Activated gamma-delta T cell treated with Interleukin-2 at 50 U/mL for 16 hours (primary cell): ENCODE results near the gene SPIN1.

Experiments
- DNase-seq: peaks from one replicate; pipeline ENCODE4 v3.0.0-alpha.2; 2020

The SPIN1 gene

DNA sequence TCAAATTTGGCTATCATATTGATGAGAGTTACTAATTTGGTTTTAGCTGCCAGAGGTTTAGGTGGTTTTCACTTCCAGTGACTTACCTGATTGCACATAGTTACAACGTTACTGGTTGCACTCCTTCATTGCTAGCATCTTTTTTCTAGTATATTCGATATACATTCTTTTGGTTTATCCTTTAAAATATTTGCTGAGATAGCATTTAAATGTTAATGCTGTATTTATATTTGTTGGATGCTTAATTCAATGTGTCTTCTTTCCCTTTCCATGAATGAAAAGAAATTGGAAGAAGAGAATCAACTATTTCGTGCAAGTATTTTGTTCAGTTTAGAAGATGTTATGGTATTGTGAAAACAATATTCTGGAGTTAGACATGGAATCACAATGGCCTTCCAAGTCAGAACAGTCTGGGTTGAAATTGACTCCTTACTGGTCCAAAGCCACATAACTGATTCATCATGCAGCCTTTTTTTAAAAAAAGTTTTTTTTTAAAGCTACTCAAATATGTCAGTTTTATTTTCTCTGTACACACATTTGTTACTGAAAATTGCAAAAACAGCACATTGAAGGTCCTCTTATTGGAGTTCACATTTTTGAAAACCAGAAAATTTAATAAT is 2.2 kb downstream of the SPIN1 start:
- DNase-seq, result no peak

DNA sequence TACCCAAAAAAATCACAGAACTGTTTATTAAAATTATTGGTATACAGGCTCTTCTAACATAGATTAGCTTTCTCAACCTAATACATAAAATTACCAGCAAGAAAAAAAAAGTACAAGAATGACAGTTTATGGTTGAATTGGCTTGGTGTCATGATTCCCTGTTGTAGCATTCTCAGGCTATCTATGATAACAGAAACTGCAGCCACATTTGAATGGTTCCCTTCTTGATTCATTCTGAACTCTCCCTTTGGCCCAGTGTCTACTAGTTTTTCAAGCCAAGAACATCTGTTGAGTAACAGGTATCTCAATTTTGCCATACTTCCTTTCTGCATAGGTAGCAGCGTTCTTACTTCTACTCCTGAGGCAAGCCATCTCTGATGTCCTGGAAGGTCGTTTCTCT is 3.0 kb downstream of the SPIN1 start:
- no peak for DNase-seq

DNA sequence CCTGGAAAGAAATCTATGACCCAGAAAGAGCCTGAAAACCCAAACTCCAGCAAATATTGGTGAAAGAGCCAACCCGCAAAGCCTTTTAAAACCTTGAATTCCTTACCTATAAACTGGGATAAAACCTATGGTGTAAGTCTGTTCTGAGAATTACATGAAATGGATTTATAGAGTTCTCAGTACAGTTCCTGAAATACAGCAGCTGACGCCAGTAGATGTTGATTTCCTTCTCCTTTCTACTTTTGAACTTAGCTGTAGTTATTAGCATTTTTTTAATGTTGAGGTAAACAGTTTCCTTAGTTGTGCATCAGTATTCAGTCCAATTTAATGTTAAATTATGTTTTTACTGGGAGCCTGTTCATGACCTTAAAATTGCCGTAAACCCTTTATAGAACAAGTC is 3.7 kb downstream of the SPIN1 start:
- DNase-seq, result no peak

DNA sequence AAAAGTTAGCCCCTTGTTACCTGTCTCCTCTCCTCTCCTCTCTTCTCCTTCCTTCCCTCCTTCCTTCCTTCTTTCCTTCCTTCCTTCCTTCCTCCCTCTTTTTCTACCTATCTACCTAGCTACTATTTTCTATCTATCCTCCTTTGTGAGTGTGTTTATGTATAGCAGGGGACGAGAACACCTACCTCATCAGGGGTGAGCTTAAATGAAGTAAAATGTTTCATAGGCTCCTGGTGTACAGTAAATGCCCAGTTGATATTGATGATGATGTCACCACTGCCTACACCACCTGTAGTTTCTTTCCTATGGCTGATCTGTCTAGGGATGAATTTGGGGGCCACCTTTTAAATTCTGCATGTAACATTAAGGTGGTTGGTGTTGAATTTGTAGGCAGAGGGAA is 4.3 kb downstream of the SPIN1 start:
- no peak for DNase-seq

DNA sequence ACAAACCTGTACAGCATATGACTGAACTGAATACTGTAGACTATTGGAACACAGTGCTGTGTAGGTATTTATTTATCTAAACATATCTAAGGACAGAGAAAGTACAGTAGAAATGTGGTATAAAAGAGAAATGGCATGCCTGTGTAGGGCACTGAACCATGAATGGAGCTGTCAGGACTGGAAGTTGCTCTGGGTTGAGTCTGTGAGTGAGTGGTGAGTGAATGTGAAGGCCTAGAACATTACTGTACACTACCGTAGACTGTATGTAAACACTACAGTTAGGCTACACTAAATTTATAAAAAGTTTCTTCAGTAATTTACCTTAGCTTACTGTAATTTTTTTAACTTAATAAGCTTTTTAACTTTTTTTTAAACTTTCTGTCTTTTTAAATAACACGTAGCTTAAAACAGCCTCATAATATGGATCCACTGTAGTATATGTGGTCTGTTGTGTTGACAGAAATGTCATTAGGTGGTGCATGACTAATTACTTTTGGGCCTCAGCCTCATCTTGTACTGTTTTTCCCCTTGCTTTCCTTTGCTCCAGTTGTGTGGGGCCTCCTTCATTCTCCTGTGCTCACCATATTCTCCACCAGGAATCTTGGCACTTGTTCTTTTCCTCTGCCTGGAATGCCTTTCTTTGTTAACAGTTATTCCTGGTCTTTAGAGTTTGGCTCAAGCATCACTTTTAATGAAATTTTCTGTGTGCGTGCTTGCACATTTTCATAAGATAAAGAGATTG is 8.8 kb downstream of the SPIN1 start:
- no peak for DNase-seq

DNA sequence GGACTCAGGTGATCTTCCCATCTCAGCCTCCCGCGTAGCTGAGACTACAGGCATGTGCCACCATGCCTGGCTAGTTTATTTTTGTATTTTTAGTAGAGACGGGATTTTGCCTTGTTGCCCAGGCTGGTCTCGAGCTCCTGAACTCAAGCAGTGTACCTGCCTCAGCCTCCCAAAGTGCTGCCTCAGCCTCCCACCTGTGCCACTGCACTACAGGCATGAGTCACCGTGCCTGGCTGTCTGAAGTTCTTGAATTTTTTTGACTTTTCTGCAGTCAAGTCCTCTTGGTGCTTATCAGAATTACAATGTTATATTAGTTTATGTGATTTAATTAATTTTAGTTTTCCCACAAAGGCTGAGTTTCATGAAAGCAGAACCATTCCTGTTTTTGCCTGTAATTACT is 9.8 kb downstream of the SPIN1 start:
- no peak for DNase-seq

DNA sequence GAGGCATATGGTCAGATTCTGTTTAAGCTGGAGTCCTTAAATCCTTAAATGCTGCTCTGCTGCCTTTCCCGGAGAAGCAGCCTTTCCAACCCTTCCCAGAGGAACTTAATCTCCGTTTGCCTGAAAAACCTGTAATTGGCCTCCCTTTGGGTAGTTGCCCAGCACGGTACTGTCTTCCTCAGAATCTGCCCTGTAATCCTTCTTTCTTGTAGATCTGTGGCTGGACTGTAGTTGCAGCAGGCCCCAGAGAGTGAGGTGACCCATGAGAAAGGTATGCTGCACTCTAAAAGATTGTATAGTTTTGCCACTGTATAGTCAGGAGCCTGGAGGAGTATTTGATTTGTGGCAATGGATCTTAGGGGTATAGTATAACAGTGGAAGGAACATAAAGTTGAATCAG is 11.7 kb downstream of the SPIN1 start:
- DNase-seq, result no peak

DNA sequence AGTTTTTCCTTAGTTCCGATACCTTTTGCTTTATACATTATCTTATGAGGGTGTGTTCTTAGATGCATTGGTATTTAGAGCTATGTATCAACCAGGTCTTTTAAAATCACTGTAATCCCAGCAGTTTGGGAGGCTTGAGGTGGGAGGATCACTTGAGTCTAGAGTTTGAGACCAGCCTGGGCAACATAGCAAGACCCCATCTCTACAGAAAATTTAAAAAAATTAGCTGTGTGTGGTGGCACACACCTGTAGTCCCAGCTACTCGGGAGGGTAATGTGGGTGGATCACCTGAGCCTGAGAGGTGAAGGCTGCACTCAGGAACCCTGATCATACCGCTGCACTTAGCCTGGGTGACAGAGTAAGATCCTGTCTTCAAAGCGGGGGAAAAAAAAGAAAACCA is 15.1 kb downstream of the SPIN1 start:
- DNase-seq, result no peak

DNA sequence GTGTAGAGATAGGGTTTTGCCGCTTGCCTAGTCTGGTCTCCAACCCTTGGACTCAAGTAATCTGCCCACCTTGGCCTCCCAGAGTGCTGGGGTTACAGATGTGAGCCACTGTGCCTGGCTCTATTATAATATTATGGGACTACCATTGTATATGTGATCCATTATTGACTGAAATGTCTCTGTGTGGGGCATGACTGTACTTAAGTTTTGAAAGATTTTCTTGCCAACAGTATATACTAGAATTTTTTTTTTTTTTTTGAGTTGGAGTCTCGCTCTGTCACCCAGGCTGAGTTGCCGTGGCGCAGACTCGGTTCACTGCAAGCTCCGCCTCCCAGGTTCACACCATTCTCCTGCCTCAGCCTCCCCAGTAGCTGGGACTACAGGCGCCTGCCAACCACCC is 17.8 kb downstream of the SPIN1 start:
- no peak for DNase-seq

DNA sequence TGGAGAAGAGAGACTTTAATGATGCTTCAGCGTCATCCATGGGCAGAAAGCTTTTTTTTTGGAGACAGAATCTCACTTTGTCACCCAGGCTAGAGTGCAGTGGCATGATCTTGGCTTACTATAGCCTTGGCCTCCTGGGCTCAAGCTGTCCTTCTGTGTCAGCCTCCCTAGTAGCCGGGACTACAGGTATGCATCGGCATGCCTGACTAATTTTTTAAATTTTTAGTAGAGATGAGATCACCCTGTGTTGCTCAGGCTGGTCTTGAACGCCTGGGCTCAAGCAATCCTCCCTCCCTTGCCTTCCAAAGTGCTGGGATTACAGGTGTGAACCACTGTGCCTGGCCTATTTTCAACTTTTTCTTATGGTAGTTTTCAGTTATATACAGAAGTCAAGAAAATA is 23.2 kb downstream of the SPIN1 start:
- no peak for DNase-seq

DNA sequence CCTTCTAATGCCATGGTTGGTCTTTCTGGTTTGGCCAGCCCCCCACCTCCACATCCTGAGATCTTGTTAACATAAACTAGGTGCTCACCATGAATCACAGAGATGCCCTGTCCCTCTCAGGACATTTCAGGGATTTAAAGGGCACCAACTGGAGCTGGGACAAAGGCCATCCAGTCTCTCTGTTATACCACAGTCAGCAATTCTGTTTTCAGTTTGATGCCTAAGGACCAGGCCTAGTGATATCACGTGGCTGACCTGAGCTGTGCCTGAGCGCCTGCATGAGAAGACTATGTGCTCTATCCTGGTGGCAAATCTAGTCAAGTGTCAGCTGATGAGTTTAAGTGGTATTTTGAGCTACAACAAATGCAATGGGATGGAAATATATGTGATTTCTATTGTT is 26.1 kb downstream of the SPIN1 start:
- no peak for DNase-seq

DNA sequence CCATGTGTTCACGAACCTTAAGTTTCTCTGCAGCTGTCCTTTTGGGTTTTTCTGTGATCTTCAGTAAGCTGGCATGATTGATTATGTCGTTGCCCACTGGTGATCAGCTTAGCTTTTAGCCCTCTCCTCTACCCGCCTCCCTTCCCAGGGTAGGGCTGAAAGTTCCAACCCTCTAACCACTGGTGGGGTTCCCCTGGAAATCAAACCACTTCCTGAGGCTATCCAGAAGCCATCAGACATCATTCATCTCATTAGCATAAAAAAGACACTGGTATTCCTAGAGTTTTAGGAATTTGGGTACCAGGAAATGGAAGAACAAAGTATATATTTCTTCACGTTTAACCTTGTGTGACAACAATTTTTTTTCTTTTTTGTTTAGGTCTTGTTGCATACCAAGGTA is 29.8 kb downstream of the SPIN1 start:
- no peak for DNase-seq

DNA sequence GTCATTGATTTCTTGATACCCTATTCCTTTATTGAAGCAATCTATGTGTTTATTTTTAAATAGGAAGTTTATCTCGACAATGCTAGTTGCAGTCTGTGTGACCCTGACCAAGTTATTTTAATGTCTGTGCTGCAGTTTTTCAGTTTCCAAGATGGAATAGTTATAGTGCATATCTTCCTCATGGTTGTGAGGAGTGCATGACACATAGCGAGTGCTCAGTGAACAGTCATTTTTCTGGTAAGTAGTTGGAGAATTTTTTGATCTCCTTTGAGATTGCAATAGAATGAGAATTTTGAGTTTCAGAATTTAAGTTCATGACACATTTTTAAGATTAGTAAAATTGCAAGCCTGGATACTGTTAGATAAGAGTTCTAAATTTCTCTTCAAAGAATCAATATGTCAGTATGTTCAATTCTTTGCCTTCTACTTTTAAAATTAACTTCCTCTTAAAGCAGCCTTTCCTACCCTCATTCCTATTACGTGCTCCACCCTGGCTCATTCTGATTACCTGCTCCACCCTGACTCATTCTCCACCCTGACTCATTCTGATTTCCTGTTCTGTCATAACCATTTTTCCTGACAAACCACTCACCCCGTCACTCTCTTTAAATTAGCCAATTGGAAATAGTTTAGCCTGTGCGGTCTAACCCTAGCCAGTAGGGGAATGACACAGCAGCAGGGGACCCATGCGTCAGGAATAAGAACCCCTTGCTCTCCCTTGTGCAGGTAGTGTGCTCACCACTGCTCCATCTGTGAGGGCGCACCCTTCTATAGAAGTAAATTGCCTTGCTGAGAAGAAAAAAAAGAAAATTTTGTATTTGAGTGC is 30.7 kb downstream of the SPIN1 start:
- DNase-seq, result no peak

DNA sequence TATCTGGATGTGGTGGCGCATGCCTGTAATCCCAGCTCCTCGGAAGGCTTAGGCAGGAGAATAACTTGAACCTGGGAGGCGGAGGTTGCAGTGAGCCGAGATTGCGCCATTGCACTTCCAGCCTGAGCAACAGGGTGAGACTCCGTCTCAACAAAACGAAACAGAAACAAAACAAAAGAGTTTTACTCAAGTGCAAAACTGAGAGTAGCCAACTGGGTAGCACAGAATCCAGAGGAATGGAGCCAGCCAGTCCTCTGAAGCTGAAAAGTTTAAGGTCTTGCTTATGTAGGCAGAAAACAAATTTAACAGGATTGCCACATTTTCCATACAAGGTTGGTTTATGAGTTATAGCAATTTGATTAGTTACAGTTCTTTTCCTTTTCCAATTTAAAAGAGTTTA is 32.0 kb downstream of the SPIN1 start:
- DNase-seq, result no peak

DNA sequence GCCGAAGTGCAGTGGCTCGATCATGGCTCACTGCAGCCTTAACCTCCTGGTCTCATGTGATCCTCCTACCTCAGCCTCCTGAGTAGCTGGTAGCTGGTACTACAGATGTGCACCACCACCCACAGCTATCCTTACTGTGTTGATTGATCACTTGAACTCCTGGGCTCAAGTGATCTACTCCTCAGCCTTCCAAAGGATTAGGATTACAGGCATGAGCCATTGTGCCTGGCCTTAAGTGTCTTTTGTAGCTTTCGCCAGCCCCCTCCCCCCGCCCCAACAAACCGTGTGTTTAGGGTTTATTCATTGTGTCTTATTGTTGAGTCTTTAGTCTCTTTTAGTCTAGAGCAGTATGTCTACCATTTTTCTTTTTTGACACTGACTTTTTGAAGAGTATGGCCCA is 33.1 kb downstream of the SPIN1 start:
- DNase-seq, result no peak

DNA sequence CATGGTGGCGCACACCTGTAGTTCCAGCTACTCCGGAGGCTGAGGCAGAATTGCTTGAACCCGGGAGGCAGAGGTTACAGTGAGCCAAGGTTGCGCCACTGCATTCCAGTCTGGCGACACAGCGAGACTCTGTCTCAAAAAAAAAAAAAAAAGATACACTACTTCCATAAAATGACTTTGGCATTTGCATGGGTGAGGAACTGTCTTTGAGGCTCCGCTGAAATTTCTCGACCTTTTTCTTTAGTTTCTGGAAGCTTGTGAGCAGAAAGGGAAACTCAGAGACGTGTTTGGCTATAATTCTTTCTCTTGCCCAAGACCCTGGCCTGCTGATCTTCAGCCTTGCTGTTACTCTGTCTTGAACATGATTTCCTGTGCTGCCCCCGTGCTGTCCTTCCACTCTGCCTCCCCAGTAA is 37.3 kb downstream of the SPIN1 start:
- no peak for DNase-seq

DNA sequence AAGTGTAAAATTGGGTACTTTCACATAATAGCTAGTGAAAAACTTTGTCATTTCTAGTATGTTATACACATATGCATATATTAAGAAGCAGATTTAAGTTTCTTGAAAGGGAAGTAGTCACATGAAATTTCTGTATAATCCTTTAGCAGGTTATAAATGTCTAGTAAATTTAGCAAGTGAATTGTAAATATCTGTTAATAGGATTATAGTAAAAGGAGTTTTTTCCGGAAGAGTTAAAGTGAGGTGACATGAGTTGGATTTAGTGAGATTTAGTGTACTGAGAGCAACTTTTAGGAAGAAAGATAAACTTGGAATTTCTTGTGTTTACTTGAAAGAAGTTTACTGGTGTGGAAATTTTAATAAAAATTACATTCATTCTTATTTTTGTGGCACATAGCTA is 38.4 kb downstream of the SPIN1 start:
- no peak for DNase-seq

DNA sequence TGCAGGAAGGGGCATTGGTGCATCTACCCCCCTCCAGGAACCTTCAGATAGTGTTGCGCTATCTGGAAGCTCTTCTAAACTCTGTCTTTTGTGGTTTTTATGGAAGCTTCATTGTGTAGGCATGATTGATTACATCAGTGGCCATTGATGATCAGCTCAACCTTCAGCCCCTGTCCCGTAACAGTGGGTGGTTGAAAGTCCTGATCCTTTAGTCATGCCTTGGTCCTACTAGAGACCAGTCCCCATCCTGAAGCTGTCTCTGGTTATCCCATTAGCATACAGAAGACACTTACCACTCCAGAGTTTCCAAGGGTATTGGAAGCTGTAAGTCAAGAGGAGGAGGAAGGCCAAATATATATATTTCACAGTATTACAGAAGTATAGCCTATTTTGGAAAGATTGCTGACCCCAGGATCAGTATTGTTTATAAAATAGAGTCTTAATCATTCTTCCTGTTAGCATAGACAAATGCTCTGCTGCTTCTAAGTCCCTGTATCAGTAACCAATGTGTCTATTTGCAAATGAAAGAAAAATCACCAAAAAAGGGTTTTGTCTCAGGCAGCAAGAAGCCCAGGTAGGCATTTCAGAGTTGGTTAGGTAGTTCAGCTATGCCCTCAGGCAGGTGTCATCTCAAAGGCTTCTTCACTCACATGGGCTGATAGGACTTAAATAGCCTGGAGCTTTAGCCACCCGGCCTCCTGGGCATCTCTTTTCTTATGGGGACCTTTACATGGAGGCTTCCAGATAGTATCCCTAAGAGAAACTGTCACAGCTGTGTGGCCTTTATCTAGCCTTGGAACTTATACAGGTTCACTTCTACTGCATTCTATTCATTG is 41.6 kb downstream of the SPIN1 start:
- DNase-seq, result no peak

DNA sequence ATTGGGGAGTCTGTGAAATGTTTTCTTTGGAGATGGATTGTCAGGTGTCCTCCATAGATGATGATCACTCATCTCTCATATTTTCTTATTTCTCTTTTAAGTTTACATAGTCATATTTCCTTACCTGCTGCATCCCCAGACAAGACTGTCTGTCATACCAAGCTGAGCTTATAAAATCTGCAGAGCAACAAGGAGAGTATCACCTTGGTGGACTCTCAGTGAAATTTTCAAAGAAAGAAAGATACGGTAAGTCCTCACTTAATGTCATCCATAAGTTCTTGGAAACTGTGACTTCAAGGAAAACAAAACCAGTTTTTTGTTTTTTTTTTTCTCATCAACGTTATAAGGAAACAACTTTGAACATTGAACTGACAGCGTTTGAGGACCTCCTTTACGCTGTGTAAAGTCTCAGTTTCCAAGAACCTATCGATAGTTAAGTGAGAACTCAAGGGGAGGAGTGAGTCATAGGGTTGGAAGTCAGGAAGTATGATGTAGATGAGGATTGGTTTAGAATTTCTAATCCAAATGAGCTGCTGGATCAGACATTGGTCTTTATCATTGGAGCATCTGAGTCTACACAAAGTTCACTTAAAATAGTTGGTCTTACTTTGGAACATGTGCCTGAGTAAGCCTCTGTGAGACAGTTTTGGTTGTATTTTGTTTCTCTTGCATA is 45.5 kb downstream of the SPIN1 start:
- no peak for DNase-seq

DNA sequence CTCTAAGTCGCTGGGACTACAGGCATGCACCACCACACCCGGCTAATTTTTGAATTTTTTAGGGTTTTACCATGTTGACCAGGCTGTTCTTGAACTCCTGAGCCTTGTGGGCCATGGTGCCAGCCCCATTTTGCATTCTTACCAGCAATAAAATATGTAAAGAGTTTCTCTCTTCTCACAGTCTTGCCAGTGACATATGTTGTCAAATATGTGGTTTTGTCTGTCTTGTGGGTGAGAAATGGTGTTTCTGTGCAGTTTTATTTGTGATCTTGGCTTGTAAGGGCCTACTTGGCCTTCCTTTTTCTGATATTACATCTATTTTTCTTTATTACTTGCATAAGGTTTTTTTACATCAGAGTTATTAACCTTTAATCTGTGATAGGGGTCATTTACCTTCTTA is 47.1 kb downstream of the SPIN1 start:
- no peak for DNase-seq

DNA sequence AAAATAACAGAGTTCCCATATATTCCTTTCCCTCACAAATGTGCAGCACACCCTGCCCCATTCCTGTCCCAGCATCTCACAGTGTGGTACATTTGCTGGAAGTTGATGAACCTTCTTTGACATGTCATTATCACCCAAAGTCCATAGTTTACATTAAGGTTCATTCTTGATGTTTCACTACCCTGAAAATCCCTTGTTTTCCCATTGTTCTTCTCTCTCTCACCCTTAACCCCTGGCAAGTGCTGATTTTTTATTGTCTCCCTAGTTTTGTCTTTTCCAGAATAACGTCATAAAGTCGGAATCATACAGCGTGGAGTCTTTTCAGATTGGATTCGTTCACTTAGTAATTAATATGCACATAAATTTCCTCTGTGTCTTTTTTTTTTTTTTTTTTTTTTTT is 48.1 kb downstream of the SPIN1 start:
- no peak for DNase-seq
